NCI-H2196 (cell line): ENCODE data around the gene PCYT2.

ENCODE experiments used
- DNase-seq: peaks from one replicate; lab custom pipeline; 2025; ENCODE audit not compliant: unreplicated experiment; lab: John Stamatoyannopoulos, UW

Gene PCYT2

GRCh38 chr17:81858967-81859905 lies 52.0 kb downstream of the PCYT2 start:
- no peak for DNase-seq

GRCh38 chr17:81858170-81858966 lies 52.8 kb downstream of the PCYT2 start:
- DNase-seq: no peak

- DNase-seq: peak; percentile 73
Observed at GRCh38 chr17:81854974-81855774, 56.0 kb downstream of the PCYT2 start.

GRCh38 chr17:81852237-81852636 lies 59.0 kb downstream of the PCYT2 start:
- DNase-seq: no peak

- no peak for DNase-seq
Observed at GRCh38 chr17:81851423-81851822, 59.8 kb downstream of the PCYT2 start.
